ENCODE results near the gene PSMB7.

- no peak for TF ChIP-seq POLR2A (IDR thresholded peaks at IDR 0.05)
- no peak for TF ChIP-seq CTCF (IDR thresholded peaks at IDR 0.05)
These were observed 61.4 kb downstream of the PSMB7 start for GRCh38 chr9:124353811-124354274.

All from lower leg skin (tissue), 3 donors.